Neural cell (in vitro differentiated cells): ENCODE data around the gene CHRD. TPM values are rescaled to one million over a fixed set of nuclear protein-coding genes. Genes with fewer than 3 reads are reported as not detected.

Experiments used
- H2AFZ ChIP-seq: fragments of 200-600, 300-800 bp; sonication (generic), shearing (Covaris generic); 2 replicates; pipeline ENCODE4 v1.6.0; 2014; ENCODE audit warnings: low read depth, mild to moderate bottlenecking, antibody characterized with exemption, low read length, moderate library complexity
- H3F3A ChIP-seq: fragments of 200-600 bp; shearing (Covaris generic); 2 replicates; pipeline ENCODE4 v1.6.1; 2016; ENCODE audit warnings: mild to moderate bottlenecking, moderate library complexity, mixed read lengths, antibody characterized with exemption, low read length; ENCODE audit not compliant: insufficient read depth, poor library complexity, severe bottlenecking
- H3K27ac ChIP-seq: fragments of 200-600, 300-800 bp; sonication (generic), shearing (Covaris generic); 2 replicates; pipeline ENCODE4 v1.5.1; 2014; ENCODE audit warnings: mild to moderate bottlenecking, low read length, moderate library complexity
- H3K27me3 ChIP-seq: fragments of 300-800, 200-600 bp; sonication (generic), shearing (Covaris generic); 2 replicates; pipeline ENCODE4 v1.6.0; 2014; ENCODE audit warnings: mild to moderate bottlenecking, low read depth, low read length, moderate library complexity; ENCODE audit not compliant: insufficient read depth
- H3K36me3 ChIP-seq: fragments of 300-800, 200-600 bp; sonication (generic), shearing (Covaris generic); 2 replicates; pipeline ENCODE4 v1.5.1; 2014; ENCODE audit warnings: mild to moderate bottlenecking, antibody characterized with exemption, low read length, moderate library complexity; ENCODE audit not compliant: insufficient read depth
- H3K4me2 ChIP-seq: fragments of 300-800, 200-600 bp; sonication (generic), shearing (Covaris generic); 2 replicates; pipeline ENCODE4 v1.6.0; 2014; ENCODE audit warnings: mild to moderate bottlenecking, low read length
- H3K4me3 ChIP-seq: fragments of 300-800, 200-600 bp; sonication (generic), shearing (Covaris generic); 2 replicates; pipeline ENCODE4 v1.5.1; 2014; ENCODE audit warnings: mild to moderate bottlenecking, low read length, moderate library complexity
- H3K79me2 ChIP-seq: fragments of 200-600 bp; shearing (Covaris generic); replicated peaks from 2 replicates; pipeline ENCODE4 v1.6.0; 2014; ENCODE audit warnings: mild to moderate bottlenecking, low read length, moderate library complexity; ENCODE audit not compliant: insufficient read depth
- H3K9ac ChIP-seq: fragments of 300-800, 200-600 bp; sonication (generic), shearing (Covaris generic); 2 replicates; pipeline ENCODE4 v1.6.1; 2016; ENCODE audit warnings: mild to moderate bottlenecking, low read length, mixed read lengths
- H3K9me2 ChIP-seq: fragments of 200-600 bp; shearing (Covaris generic); 2 replicates; pipeline ENCODE4 v1.6.1; 2016; ENCODE audit warnings: mild to moderate bottlenecking, low read length, mixed read lengths; ENCODE audit not compliant: insufficient read depth
- H3K9me3 ChIP-seq: fragments of 200-600, 300-800 bp; sonication (generic), shearing (Covaris generic); 2 replicates; pipeline ENCODE4 v1.6.1; 2016; ENCODE audit warnings: mild to moderate bottlenecking, mixed run types, low read length, moderate library complexity, mixed read lengths
- H4K20me1 ChIP-seq: fragments of 200-600 bp; shearing (Covaris generic); 2 replicates; pipeline ENCODE4 v1.6.1; 2016; ENCODE audit warnings: mild to moderate bottlenecking, mixed run types; ENCODE audit not compliant: insufficient read depth
- EP300 ChIP-seq: fragments of 450-650 bp; conservative IDR thresholded peaks from 2 replicates; pipeline ENCODE4 v1.6.1; 2014; ENCODE audit warnings: antibody characterized with exemption, mild to moderate bottlenecking, moderate library complexity; ENCODE audit not compliant: poor library complexity, severe bottlenecking
- EZH2 ChIP-seq: fragments of 200-600, 300-800 bp; shearing (Covaris generic), sonication (generic); IDR thresholded peaks from 2 replicates; pipeline ENCODE4 v1.6.1; 2014; ENCODE audit warnings: antibody characterized with exemption, low read length, borderline replicate concordance, mild to moderate bottlenecking; ENCODE audit not compliant: insufficient read depth, poor library complexity, severe bottlenecking
- MXI1 ChIP-seq: fragments of 450-650 bp; conservative IDR thresholded peaks from 2 replicates; pipeline ENCODE4 v1.6.1; 2014; ENCODE audit warnings: antibody characterized with exemption, mild to moderate bottlenecking; ENCODE audit not compliant: poor library complexity, severe bottlenecking
- POLR2AphosphoS5 ChIP-seq: IDR thresholded peaks from 2 replicates; pipeline ENCODE4 v1.6.1; 2012
- RAD21 ChIP-seq: fragments of 450-650 bp; conservative IDR thresholded peaks from 2 replicates; pipeline ENCODE4 v1.6.1; 2014; ENCODE audit warnings: antibody characterized with exemption, mild to moderate bottlenecking, moderate library complexity
- SMC3 ChIP-seq: fragments of 450-650 bp; conservative IDR thresholded peaks from 2 replicates; pipeline ENCODE4 v1.6.1; 2014; ENCODE audit warnings: antibody characterized with exemption, mild to moderate bottlenecking, moderate library complexity; ENCODE audit not compliant: poor library complexity
- TAF1 ChIP-seq: IDR thresholded peaks from 2 replicates; pipeline ENCODE4 v1.6.1; 2012; ENCODE audit warnings: low read depth
- polyA plus RNA-seq: library from polyadenylated mRNA; depleted of rRNA; stranded (reverse); fragments of >200 nt; gene quantifications from 2 replicates; pipeline ENCODE4 v1.2.3, GENCODE V29; 2014
- TF ChIP-seq, protein P1 (sequence below): fragments of 450-650 bp; IDR thresholded peaks from 2 replicates; pipeline ENCODE4 v1.5.1; 2014; ENCODE audit warnings: antibody characterized with exemption, mild to moderate bottlenecking, moderate library complexity; ENCODE audit not compliant: poor library complexity, severe bottlenecking
- TF ChIP-seq, protein P2 (sequence below): IDR thresholded peaks from 2 replicates; pipeline ENCODE4 v1.6.1; 2012; ENCODE audit warnings: borderline replicate concordance

The CHRD gene
- polyA plus RNA-seq, 1 donor from 2014 or later, result 2.9 TPM

DNA sequence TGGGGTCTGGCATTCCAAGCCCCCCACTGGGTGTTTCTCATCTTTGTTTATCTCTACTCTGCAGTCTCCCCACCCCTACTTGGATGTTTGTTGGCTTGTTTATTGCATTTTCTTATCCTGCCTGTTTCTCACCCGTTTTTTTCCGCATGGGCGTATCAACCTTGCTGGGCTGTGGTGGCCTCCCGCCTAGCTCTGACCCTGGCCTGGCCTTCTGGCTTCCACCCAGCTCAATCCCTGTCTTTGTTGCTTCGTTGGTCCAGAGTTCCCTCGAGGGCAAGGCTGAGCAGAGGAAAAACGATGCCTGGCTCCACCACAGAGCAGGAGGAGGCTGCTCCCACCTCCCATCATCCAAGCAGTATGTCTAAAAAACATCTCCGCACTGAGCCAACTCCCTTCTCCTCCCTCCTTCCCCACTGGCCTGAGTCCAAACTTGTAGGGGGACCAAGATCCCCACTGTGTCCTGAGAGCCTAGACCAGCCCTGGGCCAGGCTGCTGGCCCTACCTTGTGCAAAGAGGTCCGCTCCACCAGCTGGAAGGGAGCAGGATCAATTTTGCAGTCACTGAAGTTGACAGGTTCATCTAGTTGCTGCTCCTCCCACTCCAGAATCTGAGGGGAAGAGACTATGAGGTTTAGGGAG lies 28.2 kb upstream of the CHRD start:
- Histone ChIP-seq H3K4me2 (no peak overlapping the region), H3K9me3 (no peaks in the 10 kb centered on the region), H4K20me1 (no peaks in the 10 kb centered on the region), H3K9me2 (no peaks in the 10 kb centered on the region), H2AFZ (no peak overlapping the region), H3K79me2 (no peaks in the 10 kb centered on the region), H3K36me3 (no peaks in the 10 kb centered on the region), H3K9ac (no peak overlapping the region), H3K27ac (no peak overlapping the region), H3K4me3 (no peak overlapping the region), H3F3A (no peaks in the 10 kb centered on the region), H3K27me3 (no peaks in the 10 kb centered on the region)
- TF ChIP-seq SMC3, result no peak
- TF ChIP-seq POLR2AphosphoS5, result peak; percentile 13

DNA sequence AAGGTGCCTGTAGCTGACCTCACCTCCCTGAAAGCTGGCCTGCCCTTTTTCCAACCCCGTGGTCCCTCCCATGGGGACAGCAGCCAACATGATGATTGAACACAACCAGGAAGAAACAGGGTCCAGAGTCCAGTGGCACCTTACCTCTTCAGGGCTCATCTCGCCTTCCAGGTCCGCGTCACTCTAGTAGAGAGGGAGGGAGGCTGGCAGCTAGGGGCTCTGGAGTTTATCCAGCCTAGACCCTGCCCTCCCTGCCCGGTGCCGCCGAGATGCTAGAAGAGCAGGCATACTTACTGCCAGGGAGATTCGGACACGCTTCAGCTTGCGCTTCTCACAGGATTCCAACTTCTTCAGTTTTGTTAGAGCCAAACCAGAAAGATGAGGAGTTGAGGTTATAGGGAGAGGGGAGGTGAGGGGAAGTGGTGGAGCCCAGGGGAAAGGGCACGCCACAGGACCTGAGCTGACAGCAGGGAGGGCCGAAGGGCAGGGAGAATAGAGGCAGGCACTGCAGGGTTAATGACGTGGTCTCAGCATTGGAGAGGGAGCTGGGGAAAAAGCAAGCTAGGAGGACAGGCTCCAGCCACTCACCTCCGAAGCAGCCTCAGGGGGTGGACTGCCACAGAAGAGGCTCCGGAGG lies 27.6 kb upstream of the CHRD start:
- no peaks in the 10 kb centered on the region for H3K36me3 ChIP-seq
- no peak overlapping the region for H3K4me2 ChIP-seq
- H3K79me2 ChIP-seq, result no peaks in the 10 kb centered on the region
- no peaks in the 10 kb centered on the region for H3K9me2 ChIP-seq
- H3F3A ChIP-seq, result no peaks in the 10 kb centered on the region
- TF ChIP-seq, protein P1, sequence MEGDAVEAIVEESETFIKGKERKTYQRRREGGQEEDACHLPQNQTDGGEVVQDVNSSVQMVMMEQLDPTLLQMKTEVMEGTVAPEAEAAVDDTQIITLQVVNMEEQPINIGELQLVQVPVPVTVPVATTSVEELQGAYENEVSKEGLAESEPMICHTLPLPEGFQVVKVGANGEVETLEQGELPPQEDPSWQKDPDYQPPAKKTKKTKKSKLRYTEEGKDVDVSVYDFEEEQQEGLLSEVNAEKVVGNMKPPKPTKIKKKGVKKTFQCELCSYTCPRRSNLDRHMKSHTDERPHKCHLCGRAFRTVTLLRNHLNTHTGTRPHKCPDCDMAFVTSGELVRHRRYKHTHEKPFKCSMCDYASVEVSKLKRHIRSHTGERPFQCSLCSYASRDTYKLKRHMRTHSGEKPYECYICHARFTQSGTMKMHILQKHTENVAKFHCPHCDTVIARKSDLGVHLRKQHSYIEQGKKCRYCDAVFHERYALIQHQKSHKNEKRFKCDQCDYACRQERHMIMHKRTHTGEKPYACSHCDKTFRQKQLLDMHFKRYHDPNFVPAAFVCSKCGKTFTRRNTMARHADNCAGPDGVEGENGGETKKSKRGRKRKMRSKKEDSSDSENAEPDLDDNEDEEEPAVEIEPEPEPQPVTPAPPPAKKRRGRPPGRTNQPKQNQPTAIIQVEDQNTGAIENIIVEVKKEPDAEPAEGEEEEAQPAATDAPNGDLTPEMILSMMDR, result no peak
- TF ChIP-seq, protein P2, sequence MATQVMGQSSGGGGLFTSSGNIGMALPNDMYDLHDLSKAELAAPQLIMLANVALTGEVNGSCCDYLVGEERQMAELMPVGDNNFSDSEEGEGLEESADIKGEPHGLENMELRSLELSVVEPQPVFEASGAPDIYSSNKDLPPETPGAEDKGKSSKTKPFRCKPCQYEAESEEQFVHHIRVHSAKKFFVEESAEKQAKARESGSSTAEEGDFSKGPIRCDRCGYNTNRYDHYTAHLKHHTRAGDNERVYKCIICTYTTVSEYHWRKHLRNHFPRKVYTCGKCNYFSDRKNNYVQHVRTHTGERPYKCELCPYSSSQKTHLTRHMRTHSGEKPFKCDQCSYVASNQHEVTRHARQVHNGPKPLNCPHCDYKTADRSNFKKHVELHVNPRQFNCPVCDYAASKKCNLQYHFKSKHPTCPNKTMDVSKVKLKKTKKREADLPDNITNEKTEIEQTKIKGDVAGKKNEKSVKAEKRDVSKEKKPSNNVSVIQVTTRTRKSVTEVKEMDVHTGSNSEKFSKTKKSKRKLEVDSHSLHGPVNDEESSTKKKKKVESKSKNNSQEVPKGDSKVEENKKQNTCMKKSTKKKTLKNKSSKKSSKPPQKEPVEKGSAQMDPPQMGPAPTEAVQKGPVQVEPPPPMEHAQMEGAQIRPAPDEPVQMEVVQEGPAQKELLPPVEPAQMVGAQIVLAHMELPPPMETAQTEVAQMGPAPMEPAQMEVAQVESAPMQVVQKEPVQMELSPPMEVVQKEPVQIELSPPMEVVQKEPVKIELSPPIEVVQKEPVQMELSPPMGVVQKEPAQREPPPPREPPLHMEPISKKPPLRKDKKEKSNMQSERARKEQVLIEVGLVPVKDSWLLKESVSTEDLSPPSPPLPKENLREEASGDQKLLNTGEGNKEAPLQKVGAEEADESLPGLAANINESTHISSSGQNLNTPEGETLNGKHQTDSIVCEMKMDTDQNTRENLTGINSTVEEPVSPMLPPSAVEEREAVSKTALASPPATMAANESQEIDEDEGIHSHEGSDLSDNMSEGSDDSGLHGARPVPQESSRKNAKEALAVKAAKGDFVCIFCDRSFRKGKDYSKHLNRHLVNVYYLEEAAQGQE, result no peak
- TF ChIP-seq POLR2AphosphoS5 (no peak), SMC3 (no peak), EP300 (no peak), TAF1 (no peak), MXI1 (no peak), RAD21 (no peak), EZH2 (no peak)
- H2AFZ ChIP-seq, result no peak overlapping the region
- no peaks in the 10 kb centered on the region for H3K27me3 ChIP-seq
- no peak overlapping the region for H3K4me3 ChIP-seq
- no peak overlapping the region for H3K9ac ChIP-seq
- no peaks in the 10 kb centered on the region for H4K20me1 ChIP-seq
- H3K27ac ChIP-seq, result no peak overlapping the region
- no peaks in the 10 kb centered on the region for H3K9me3 ChIP-seq
